NCI-H82 treated with DMSO at 0.1 percent for 48 hours (cell line): ENCODE results near the gene TMEM44.
"Not testable (repeated sequence)": the region's sequence is repeated elsewhere in the genome, so short reads cannot be mapped to it uniquely, and the experiment has no call there.

Experiments used
- DNase-seq: peaks from one replicate; lab custom pipeline; 2025; ENCODE audit not compliant: unreplicated experiment; lab: John Stamatoyannopoulos, UW

TMEM44 gene

GRCh38 chr3:194559530-194559929 is 73.7 kb downstream of the TMEM44 start:
- no peak for DNase-seq

- no peak for DNase-seq
Measured at GRCh38 chr3:194556086-194557056, 76.8 kb downstream of the TMEM44 start.

GRCh38 chr3:194555175-194556062 is 77.8 kb downstream of the TMEM44 start:
- DNase-seq: no peak

GRCh38 chr3:194554473-194555123 is 78.6 kb downstream of the TMEM44 start:
- DNase-seq: no peak

GRCh38 chr3:194552327-194552949 is 80.8 kb downstream of the TMEM44 start:
- no peak for DNase-seq

GRCh38 chr3:194549853-194550252 is 83.4 kb downstream of the TMEM44 start:
- no peak for DNase-seq

GRCh38 chr3:194548346-194549321 is 84.6 kb downstream of the TMEM44 start:
- DNase-seq: no peak

GRCh38 chr3:194547042-194547441 is 86.2 kb downstream of the TMEM44 start:
- no peak for DNase-seq

GRCh38 chr3:194545538-194545937 is 87.7 kb downstream of the TMEM44 start:
- not testable (repeated sequence) for DNase-seq

GRCh38 chr3:194543550-194543949 is 89.7 kb downstream of the TMEM44 start:
- DNase-seq: no peak

GRCh38 chr3:194541483-194541882 is 91.7 kb downstream of the TMEM44 start:
- DNase-seq: no peak

- DNase-seq: no peak
Measured at GRCh38 chr3:194540274-194540905, 92.8 kb downstream of the TMEM44 start.

- no peak for DNase-seq
Measured at GRCh38 chr3:194539498-194539897, 93.7 kb downstream of the TMEM44 start.

- DNase-seq: no peak
Measured at GRCh38 chr3:194537732-194538247, 95.4 kb downstream of the TMEM44 start.
